ENCODE measurements around the gene CCDC134.

GRCh38 chr22:41827671-41828070 is 27.2 kb downstream of the CCDC134 start:
- TF ChIP-seq CTCF (IDR thresholded peaks at IDR 0.05; ENCODE audit: insufficient read depth, low read depth, low read length) (no peak), EZH2 (IDR thresholded peaks at IDR 0.05; ENCODE audit: insufficient read depth, low read length) (no peak)
